Measurements from ENCODE around the gene PRDX2. TPM values are rescaled to one million over a fixed set of nuclear protein-coding genes. Genes with fewer than 3 reads are reported as not detected.

Gene PRDX2
- total and polyA plus RNA-seq, 2 donors from 2014 or later = 171 to 664 TPM

DNA sequence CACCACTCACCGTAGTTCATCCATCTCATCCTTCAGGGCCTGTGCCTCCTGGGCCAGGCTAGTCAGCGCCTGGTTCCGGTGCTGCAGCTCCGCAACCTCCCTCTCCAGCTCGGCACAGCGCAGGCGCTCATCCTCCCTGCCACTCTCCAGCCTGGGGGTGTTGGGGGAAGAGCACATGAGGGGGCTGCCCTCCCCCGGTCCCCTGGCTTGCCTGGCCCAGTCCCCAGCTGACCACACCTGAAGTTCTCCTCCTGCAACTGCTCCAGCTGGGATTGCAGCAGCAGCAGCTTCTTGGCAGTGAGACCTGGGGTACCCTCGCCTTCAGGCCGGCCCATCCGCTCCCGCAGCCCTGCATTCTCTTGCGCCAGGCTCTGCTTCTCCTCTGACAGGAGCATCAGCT is 30.7 kb downstream of the PRDX2 start:
- H3K36me3 ChIP-seq (ENCODE audit: control insufficient read depth in 2 of 3, insufficient read depth in 3 of 3, low read length in 3 of 3) = peaks cover 0 to 8% (median 0%) of the 10 kb centered on the region in 3 donors
- DNase-seq = no peak
- TF ChIP-seq, protein P1, sequence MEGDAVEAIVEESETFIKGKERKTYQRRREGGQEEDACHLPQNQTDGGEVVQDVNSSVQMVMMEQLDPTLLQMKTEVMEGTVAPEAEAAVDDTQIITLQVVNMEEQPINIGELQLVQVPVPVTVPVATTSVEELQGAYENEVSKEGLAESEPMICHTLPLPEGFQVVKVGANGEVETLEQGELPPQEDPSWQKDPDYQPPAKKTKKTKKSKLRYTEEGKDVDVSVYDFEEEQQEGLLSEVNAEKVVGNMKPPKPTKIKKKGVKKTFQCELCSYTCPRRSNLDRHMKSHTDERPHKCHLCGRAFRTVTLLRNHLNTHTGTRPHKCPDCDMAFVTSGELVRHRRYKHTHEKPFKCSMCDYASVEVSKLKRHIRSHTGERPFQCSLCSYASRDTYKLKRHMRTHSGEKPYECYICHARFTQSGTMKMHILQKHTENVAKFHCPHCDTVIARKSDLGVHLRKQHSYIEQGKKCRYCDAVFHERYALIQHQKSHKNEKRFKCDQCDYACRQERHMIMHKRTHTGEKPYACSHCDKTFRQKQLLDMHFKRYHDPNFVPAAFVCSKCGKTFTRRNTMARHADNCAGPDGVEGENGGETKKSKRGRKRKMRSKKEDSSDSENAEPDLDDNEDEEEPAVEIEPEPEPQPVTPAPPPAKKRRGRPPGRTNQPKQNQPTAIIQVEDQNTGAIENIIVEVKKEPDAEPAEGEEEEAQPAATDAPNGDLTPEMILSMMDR (IDR thresholded peaks at IDR 0.05; ENCODE audit: borderline replicate concordance, extremely low read depth, insufficient read depth) = no peak
- no peaks in the 10 kb centered on the region for H3K9me3 ChIP-seq (ENCODE audit: control insufficient read depth in 2 of 3, insufficient read depth in 1 of 3, low read length in 3 of 3)
- no peaks in the 10 kb centered on the region for H3K27me3 ChIP-seq (ENCODE audit: control insufficient read depth, insufficient read depth, low read length)
- intact Hi-C loops (cut with DNase I) = no loop called here
- H3K9ac ChIP-seq (ENCODE audit: low read length in 3 of 3) = no peak overlapping the region
- H3K4me3 ChIP-seq (ENCODE audit: low read length in 3 of 3) = no peak overlapping the region
- peaks cover 0 to 8% (median 4%) of the 10 kb centered on the region in 3 donors for H3K4me1 ChIP-seq (ENCODE audit: control insufficient read depth in 2 of 3, insufficient read depth in 2 of 3, low read depth in 1 of 3, low read length in 3 of 3)
- FAIRE-seq = no peak
- H3K27ac ChIP-seq (ENCODE audit: low read depth in 2 of 2, low read length in 2 of 2) = no peak overlapping the region

DNA sequence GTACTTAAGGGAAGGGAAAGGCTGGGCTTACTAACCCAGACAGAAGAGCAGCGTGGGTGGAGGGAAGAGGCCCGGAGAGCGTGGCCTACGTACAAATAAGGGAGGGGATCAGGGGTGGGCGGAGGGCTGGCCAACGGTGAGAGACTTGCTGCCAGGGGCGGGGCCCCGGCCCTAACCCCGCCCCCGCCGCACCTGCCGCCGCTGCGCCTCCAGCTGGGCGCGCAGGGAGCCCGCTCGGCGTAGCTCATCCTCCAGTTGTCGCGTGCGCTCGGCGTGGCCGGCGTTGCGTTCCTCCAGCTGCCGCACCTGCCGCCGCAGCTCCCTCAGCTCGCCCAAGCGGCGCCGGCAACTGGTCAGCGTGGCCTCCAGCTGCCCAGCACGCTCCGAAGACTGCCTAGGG is 31.9 kb downstream of the PRDX2 start:
- Histone ChIP-seq H3K9me3 (ENCODE audit: control insufficient read depth in 2 of 3, insufficient read depth in 1 of 3, low read length in 3 of 3) (no peaks in the 10 kb centered on the region), H3K4me3 (ENCODE audit: low read length in 3 of 3) (no peak overlapping the region), H3K27ac (ENCODE audit: low read depth in 2 of 2, low read length in 2 of 2) (no peak overlapping the region), H3K9ac (ENCODE audit: low read length in 3 of 3) (no peak overlapping the region), H3K36me3 (ENCODE audit: control insufficient read depth in 2 of 3, insufficient read depth in 3 of 3, low read length in 3 of 3) (peaks cover 0 to 16% (median 2%) of the 10 kb centered on the region in 3 donors), H3K4me1 (ENCODE audit: control insufficient read depth in 2 of 3, insufficient read depth in 2 of 3, low read depth in 1 of 3, low read length in 3 of 3) (peaks cover 0 to 4% (median 4%) of the 10 kb centered on the region in 3 donors), H3K27me3 (ENCODE audit: control insufficient read depth, insufficient read depth, low read length) (no peaks in the 10 kb centered on the region)
- peak in 4 of 5 donors; percentile 71 to 84 (median 78) for DNase-seq
- intact Hi-C loops (cut with DNase I) = no loop called here
- TF ChIP-seq, protein P1 (IDR thresholded peaks at IDR 0.05; ENCODE audit: borderline replicate concordance, extremely low read depth, insufficient read depth) = no peak
- FAIRE-seq = no peak

DNA sequence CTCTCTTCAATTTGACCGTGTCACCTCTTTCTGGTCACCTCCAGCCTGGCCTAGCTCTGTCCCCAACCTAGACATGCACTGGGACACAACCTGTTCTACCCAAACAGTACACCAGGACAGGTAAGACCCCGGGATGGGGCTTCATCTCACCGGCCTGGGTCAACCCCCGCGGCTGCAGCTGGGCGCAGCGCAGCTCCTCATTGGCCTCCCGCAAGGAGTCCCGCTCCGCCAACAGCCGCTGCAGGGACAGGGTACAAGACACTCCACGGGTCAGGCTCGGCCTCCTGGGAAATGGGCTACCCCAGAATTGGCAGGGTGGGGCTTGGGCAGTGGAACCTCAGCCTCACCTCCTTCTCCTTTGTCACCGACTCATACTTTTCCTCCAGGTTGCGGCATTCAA is 33.9 kb downstream of the PRDX2 start:
- no peaks in the 10 kb centered on the region for H3K4me1 ChIP-seq (ENCODE audit: control insufficient read depth in 2 of 3, insufficient read depth in 2 of 3, low read depth in 1 of 3, low read length in 3 of 3)
- FAIRE-seq = no peak
- no peak overlapping the region for H3K27ac ChIP-seq (ENCODE audit: low read depth in 2 of 2, low read length in 2 of 2)
- no peaks in the 10 kb centered on the region for H3K27me3 ChIP-seq (ENCODE audit: control insufficient read depth, insufficient read depth, low read length)
- peaks cover 0 to 27% (median 5%) of the 10 kb centered on the region in 3 donors for H3K36me3 ChIP-seq (ENCODE audit: control insufficient read depth in 2 of 3, insufficient read depth in 3 of 3, low read length in 3 of 3)
- H3K9ac ChIP-seq (ENCODE audit: low read length in 3 of 3) = no peak overlapping the region
- TF ChIP-seq, protein P1 (IDR thresholded peaks at IDR 0.05; ENCODE audit: borderline replicate concordance, extremely low read depth, insufficient read depth) = no peak
- H3K9me3 ChIP-seq (ENCODE audit: control insufficient read depth in 2 of 3, insufficient read depth in 1 of 3, low read length in 3 of 3) = no peaks in the 10 kb centered on the region
- intact Hi-C loops (cut with DNase I) = no loop called here
- no peak overlapping the region for H3K4me3 ChIP-seq (ENCODE audit: low read length in 3 of 3)
- peak in 1 of 5 donors; percentile 65 for DNase-seq

DNA sequence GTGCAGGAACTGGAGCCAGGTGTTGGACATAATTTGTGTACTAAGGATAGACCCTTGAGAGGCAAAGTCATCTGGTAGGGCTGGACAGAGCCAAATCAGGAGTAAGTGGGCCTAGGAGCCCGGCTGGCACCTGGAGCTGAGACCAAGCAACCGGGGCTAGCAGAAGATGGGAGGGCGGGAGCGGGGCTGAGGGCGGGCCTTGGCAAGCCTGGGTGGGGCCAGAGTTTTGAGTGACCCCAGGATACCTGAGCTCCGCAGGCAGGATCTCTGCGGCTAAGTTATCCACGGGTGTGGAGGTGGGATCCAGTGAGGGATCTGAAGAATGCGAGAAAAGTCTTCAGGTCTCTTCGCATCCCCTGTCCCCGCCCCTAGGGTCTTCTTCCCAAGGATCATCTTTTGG is 34.5 kb downstream of the PRDX2 start:
- intact Hi-C loops (cut with DNase I) = no loop called here
- H3K36me3 ChIP-seq (ENCODE audit: control insufficient read depth in 2 of 3, insufficient read depth in 3 of 3, low read length in 3 of 3) = peaks cover 0 to 29% (median 5%) of the 10 kb centered on the region in 3 donors

More for the DNA sequence above, 34.5 kb downstream of the PRDX2 start:
- DNase-seq = peak in 1 of 5 donors; percentile 60
- Histone ChIP-seq H3K4me3 (ENCODE audit: low read length in 3 of 3) (no peak overlapping the region), H3K27me3 (ENCODE audit: control insufficient read depth, insufficient read depth, low read length) (no peaks in the 10 kb centered on the region), H3K9ac (ENCODE audit: low read length in 3 of 3) (no peak overlapping the region), H3K27ac (ENCODE audit: low read depth in 2 of 2, low read length in 2 of 2) (no peak overlapping the region), H3K4me1 (ENCODE audit: control insufficient read depth in 2 of 3, insufficient read depth in 2 of 3, low read depth in 1 of 3, low read length in 3 of 3) (no peaks in the 10 kb centered on the region), H3K9me3 (ENCODE audit: control insufficient read depth in 2 of 3, insufficient read depth in 1 of 3, low read length in 3 of 3) (no peaks in the 10 kb centered on the region)
- TF ChIP-seq, protein P1 (IDR thresholded peaks at IDR 0.05; ENCODE audit: borderline replicate concordance, extremely low read depth, insufficient read depth) = no peak
- no peak for FAIRE-seq
